Panc1 (cell line): ENCODE data around the gene MTHFSD. TPM values are rescaled to one million over a fixed set of nuclear protein-coding genes. Genes with fewer than 3 reads are reported as not detected.
A peak's percentile ranks its signal among the peaks of the same experiment; 100 is the strongest.

ENCODE experiments used
- ATAC-seq: fragments of 200-7000 bp; cut with Tn5 transposase; 2 replicates; pipeline ENCODE4 v1.9.1; 2020; ENCODE audit warnings: mild to moderate bottlenecking, moderate library complexity
- BruUV-seq: library from RNA; stranded (reverse); fragments of 400-500 nt; replicated peaks from 2 replicates; lab custom pipeline; 2021; lab: Mats Ljungman, UMichigan
- CTCF ChIA-PET: fragments of 300-600 bp; sonication (Branson Sonifier 250); formaldehyde crosslinking; loops from one replicate; lab custom pipeline; 2022; ENCODE audit warnings: antibody characterized with exemption; lab: Charles Lee
- POLR2A ChIA-PET: fragments of 300-600 bp; sonication (Branson Sonifier 250); formaldehyde crosslinking; loops from one replicate; lab custom pipeline; 2022; ENCODE audit warnings: antibody characterized with exemption; lab: Charles Lee
- DNase-seq: peaks from one replicate; pipeline ENCODE4 v3.0.0-alpha.2; 2010; ENCODE audit warnings: low read depth, low spot score
- H3K27ac ChIP-seq: 2 replicates; pipeline ENCODE4 v1.5.1; 2011; ENCODE audit warnings: mild to moderate bottlenecking, low read length, inconsistent platforms
- H3K27me3 ChIP-seq: fragments of 200-500 bp; sonication (Bioruptor generic); 2 replicates; pipeline ENCODE4 v1.6.0; 2014; ENCODE audit warnings: low read length, inconsistent platforms; ENCODE audit not compliant: control insufficient read depth, insufficient read depth
- H3K36me3 ChIP-seq: fragments of 200-500 bp; sonication (Bioruptor generic); 2 replicates; pipeline ENCODE4 v1.5.1; 2014; ENCODE audit warnings: inconsistent platforms, mild to moderate bottlenecking, low read length, moderate library complexity; ENCODE audit not compliant: control insufficient read depth, insufficient read depth
- H3K4me1 ChIP-seq: 2 replicates; pipeline ENCODE4 v1.5.1; 2011; ENCODE audit warnings: inconsistent platforms, mild to moderate bottlenecking, low read length, moderate library complexity; ENCODE audit not compliant: control insufficient read depth, insufficient read depth
- H3K4me3 ChIP-seq, 2 experiments: 2 replicates each; pipeline ENCODE4 v1.5.1; 2011 to 2012; ENCODE audit warnings: low read depth in 2 of 2, low read length in 2 of 2, mild to moderate bottlenecking in 2 of 2, inconsistent platforms in 1 of 2, moderate library complexity in 1 of 2
- H3K9me3 ChIP-seq: fragments of 200-500 bp; sonication (Bioruptor generic); 2 replicates; pipeline ENCODE4 v1.5.1; 2014; ENCODE audit warnings: low read depth, mild to moderate bottlenecking, inconsistent platforms, low read length, moderate library complexity; ENCODE audit not compliant: control insufficient read depth, insufficient read depth
- POLR2AphosphoS5 ChIP-seq: IDR thresholded peaks from 2 replicates; pipeline ENCODE4 v1.6.1; 2012; ENCODE audit warnings: mild to moderate bottlenecking, low read depth, low read length, moderate library complexity
- REST ChIP-seq, 2 experiments: IDR thresholded peaks; 2 replicates each; pipeline ENCODE4 v1.6.1; 2011 to 2012; ENCODE audit warnings: low read depth in 2 of 2, control low read depth in 1 of 2, low read length in 1 of 2, mild to moderate bottlenecking in 1 of 2, moderate library complexity in 1 of 2; ENCODE audit not compliant: insufficient read depth in 1 of 2
- SIN3A ChIP-seq: IDR thresholded peaks from 2 replicates; pipeline ENCODE4 v1.6.1; 2012; ENCODE audit warnings: low read depth, mild to moderate bottlenecking, low read length, moderate library complexity, borderline replicate concordance; ENCODE audit not compliant: insufficient read depth
- TCF7L2 ChIP-seq: IDR thresholded peaks from 2 replicates; pipeline ENCODE4 v1.6.1; 2011; ENCODE audit warnings: mild to moderate bottlenecking, low read depth, low read length, inconsistent platforms
- in situ Hi-C: cut with HindIII; loops from 2 replicates; pipeline ENCODE4 v1.10.0; 2016; ENCODE audit warnings: low sequenced_read_pairs, low pct_unique_long_range_greater_than_20kb
- intact Hi-C: fragments of 100-400 bp; cut with micrococcal nuclease; formaldehyde crosslinking; loops from one replicate; pipeline ENCODE4 v1.10.0; 2022; ENCODE audit not compliant: unreplicated experiment
- total RNA-seq: library from RNA; stranded (reverse); gene quantifications from one replicate; pipeline ENCODE4 v1.2.1, GENCODE V29; 2021; ENCODE audit not compliant: unreplicated experiment
- TF ChIP-seq, protein P1 (sequence below): fragments of 450-650 bp; IDR thresholded peaks from 2 replicates; pipeline ENCODE4 v1.5.1; 2017; ENCODE audit warnings: mild to moderate bottlenecking

MTHFSD gene
- total RNA-seq, 1 experiment from 2014 or later = 16.5 TPM

DNA sequence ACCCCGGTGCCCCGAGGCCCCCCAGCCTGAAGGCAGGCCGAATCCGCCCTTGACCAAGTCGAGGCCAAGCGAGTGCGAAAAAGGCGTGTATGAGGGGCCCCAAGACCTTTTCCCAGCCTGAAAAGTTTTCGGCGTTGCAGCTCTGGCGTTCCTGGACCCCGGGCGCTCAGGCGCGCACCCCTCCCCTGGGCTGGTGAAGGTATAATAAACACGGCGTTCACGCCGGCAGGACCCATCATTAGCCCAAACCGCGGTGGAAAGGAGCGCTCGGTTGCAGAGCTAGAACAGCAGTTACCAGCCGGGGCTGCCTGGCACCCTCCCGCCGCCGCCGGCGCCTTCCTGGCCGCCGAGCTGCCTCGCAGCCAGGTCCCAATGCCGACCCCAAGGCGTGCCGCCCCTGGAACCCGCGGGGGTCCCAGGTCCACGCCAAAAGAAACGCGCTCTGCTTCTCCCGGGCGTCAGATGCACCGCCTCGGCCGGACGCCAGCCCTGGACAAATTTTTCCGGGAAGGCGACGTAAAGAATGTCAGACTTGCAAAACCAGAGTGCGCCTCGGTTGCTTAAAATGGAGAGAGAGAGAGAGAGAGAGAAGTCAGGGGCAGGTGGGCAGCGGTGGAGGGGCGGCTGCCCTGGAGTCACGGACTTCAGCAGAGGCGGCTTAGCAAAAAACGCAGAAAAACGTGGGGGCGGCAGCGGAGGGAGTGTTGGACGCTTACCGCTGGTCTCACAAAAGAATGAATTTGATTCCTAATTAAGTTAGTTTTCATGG, 56.2 kb downstream of the MTHFSD start:
- no peaks in the 10 kb centered on the region; the same call in 1 of the 2 replicates for H3K36me3 ChIP-seq
- DNase-seq (no peak), ATAC-seq (peak; percentile 56; the same call in 1 of the 2 replicates)
- CTCF ChIA-PET = interaction anchor here (0.7 kb wide), 1 partner anchor 335 kb away, joined by 4 read pairs; no protein-coding TSS in a partner anchor
- H3K4me3 ChIP-seq = no peak overlapping the region
- no peak overlapping the region for H3K27ac ChIP-seq
- no TSS peak for BruUV-seq
- in situ Hi-C loops = no loop called here
- TF ChIP-seq, protein P1, sequence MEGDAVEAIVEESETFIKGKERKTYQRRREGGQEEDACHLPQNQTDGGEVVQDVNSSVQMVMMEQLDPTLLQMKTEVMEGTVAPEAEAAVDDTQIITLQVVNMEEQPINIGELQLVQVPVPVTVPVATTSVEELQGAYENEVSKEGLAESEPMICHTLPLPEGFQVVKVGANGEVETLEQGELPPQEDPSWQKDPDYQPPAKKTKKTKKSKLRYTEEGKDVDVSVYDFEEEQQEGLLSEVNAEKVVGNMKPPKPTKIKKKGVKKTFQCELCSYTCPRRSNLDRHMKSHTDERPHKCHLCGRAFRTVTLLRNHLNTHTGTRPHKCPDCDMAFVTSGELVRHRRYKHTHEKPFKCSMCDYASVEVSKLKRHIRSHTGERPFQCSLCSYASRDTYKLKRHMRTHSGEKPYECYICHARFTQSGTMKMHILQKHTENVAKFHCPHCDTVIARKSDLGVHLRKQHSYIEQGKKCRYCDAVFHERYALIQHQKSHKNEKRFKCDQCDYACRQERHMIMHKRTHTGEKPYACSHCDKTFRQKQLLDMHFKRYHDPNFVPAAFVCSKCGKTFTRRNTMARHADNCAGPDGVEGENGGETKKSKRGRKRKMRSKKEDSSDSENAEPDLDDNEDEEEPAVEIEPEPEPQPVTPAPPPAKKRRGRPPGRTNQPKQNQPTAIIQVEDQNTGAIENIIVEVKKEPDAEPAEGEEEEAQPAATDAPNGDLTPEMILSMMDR = no peak
- TF ChIP-seq POLR2AphosphoS5 (no peak), REST (IDR thresholded peaks at IDR 0.05; ENCODE audit: insufficient read depth in 1 of 2, low read depth in 2 of 2, low read length in 1 of 2) (no peak), TCF7L2 (no peak), SIN3A (no peak)
- H3K4me1 ChIP-seq = peaks cover 3% of the 10 kb centered on the region; the same call in 1 of the 2 replicates
- intact Hi-C loops = no loop called here
- H3K9me3 ChIP-seq = no peaks in the 10 kb centered on the region
- POLR2A ChIA-PET = no interaction called here
- peaks cover 35% of the 10 kb centered on the region for H3K27me3 ChIP-seq

GRCh38 chr16:86498155-86498670, 56.8 kb downstream of the MTHFSD start:
- DNase-seq (no peak), ATAC-seq (no peak)
- H3K27ac ChIP-seq = no peak overlapping the region
- peaks cover 29% of the 10 kb centered on the region for H3K27me3 ChIP-seq
- H3K4me1 ChIP-seq = peaks cover 3% of the 10 kb centered on the region; the same call in 1 of the 2 replicates
- no TSS peak for BruUV-seq
- TF ChIP-seq TCF7L2 (no peak), REST (IDR thresholded peaks at IDR 0.05; ENCODE audit: insufficient read depth in 1 of 2, low read depth in 2 of 2, low read length in 1 of 2) (no peak), SIN3A (no peak), POLR2AphosphoS5 (no peak)
- TF ChIP-seq, protein P1 = no peak; the same call in 1 of the 2 replicates
- no peak overlapping the region for H3K4me3 ChIP-seq
- in situ Hi-C loops = no loop called here
- H3K9me3 ChIP-seq = no peaks in the 10 kb centered on the region
- POLR2A ChIA-PET = no interaction called here
- CTCF ChIA-PET = interaction anchor here (0.7 kb wide), 1 partner anchor 336 kb away, joined by 4 read pairs; no protein-coding TSS in a partner anchor
- H3K36me3 ChIP-seq = no peaks in the 10 kb centered on the region
- intact Hi-C loops = no loop called here
